PC-3 (cell line): ENCODE measurements around the gene SLC2A13. TPM values are rescaled to one million over a fixed set of nuclear protein-coding genes. Genes with fewer than 3 reads are reported as not detected.

Source experiments
- ATAC-seq: fragments of 200-7000 bp; cut with Tn5 transposase; 2 replicates; pipeline ENCODE4 v1.9.1; 2020; ENCODE audit warnings: mild to moderate bottlenecking, moderate library complexity
- BruUV-seq: library from RNA; stranded (reverse); fragments of 400-500 nt; replicated peaks from 2 replicates; lab custom pipeline; 2021; lab: Mats Ljungman, UMichigan
- CTCF ChIA-PET: fragments of 300-600 bp; sonication (Branson Sonifier 250); formaldehyde crosslinking; loops from one replicate; lab custom pipeline; 2022; ENCODE audit warnings: antibody characterized with exemption; lab: Charles Lee
- POLR2A ChIA-PET: fragments of 300-600 bp; sonication (Branson Sonifier 250); formaldehyde crosslinking; loops from one replicate; lab custom pipeline; 2022; ENCODE audit warnings: antibody characterized with exemption; ENCODE audit not compliant: unreplicated experiment; lab: Charles Lee
- DNase-seq: peaks from one replicate; pipeline ENCODE4 v3.0.0-alpha.2; 2015
- H2AFZ ChIP-seq: fragments of 300-600 bp; sonication (generic); 2 replicates; pipeline ENCODE4 v1.6.0; 2016; ENCODE audit warnings: antibody characterized with exemption, low read length
- H3F3A ChIP-seq: fragments of 300-600 bp; sonication (generic); one replicate; pipeline ENCODE4 v1.6.0; 2017; ENCODE audit warnings: antibody characterized with exemption, low read length, control low read depth, mild to moderate bottlenecking; ENCODE audit not compliant: unreplicated experiment
- H3K27ac ChIP-seq: fragments of 300-600 bp; sonication (generic); 2 replicates; pipeline ENCODE4 v1.5.1; 2016; ENCODE audit warnings: mild to moderate bottlenecking, low read length
- H3K27me3 ChIP-seq: fragments of 300-600 bp; sonication (generic); 2 replicates; pipeline ENCODE4 v1.6.1; 2016; ENCODE audit warnings: low read length, mixed read lengths
- H3K36me3 ChIP-seq: fragments of 300-600 bp; sonication (generic); 2 replicates; pipeline ENCODE4 v1.6.1; 2016; ENCODE audit warnings: low read depth, mixed run types, low read length, mixed read lengths
- H3K4me1 ChIP-seq: fragments of 300-600 bp; sonication (generic); 2 replicates; pipeline ENCODE4 v1.5.1; 2016; ENCODE audit warnings: low read length; ENCODE audit not compliant: insufficient read depth
- H3K4me2 ChIP-seq: fragments of 300-600 bp; sonication (generic); 2 replicates; pipeline ENCODE4 v1.6.0; 2016; ENCODE audit warnings: low read length
- H3K4me3 ChIP-seq: fragments of 300-600 bp; sonication (generic); 2 replicates; pipeline ENCODE4 v1.5.1; 2016; ENCODE audit warnings: mild to moderate bottlenecking, low read length, mixed read lengths
- H3K79me2 ChIP-seq: fragments of 300-600 bp; sonication (generic); 2 replicates; pipeline ENCODE4 v1.6.1; 2017; ENCODE audit warnings: low read length, mixed read lengths
- H3K9ac ChIP-seq: fragments of 300-600 bp; sonication (generic); 2 replicates; pipeline ENCODE4 v1.6.0; 2016; ENCODE audit warnings: mild to moderate bottlenecking, low read length
- H3K9me2 ChIP-seq: fragments of 300-600 bp; sonication (generic); replicated peaks from 2 replicates; pipeline ENCODE4 v1.6.1; 2016; ENCODE audit warnings: mixed run types, low read length, mixed read lengths
- H3K9me3 ChIP-seq: fragments of 300-600 bp; sonication (generic); 2 replicates; pipeline ENCODE4 v1.6.1; 2016; ENCODE audit warnings: low read length, mixed read lengths
- H4K20me1 ChIP-seq: fragments of 300-600 bp; sonication (generic); 2 replicates; pipeline ENCODE4 v1.6.1; 2016; ENCODE audit warnings: low read length, mixed read lengths
- CTCF ChIP-seq: fragments of 300-600 bp; sonication (generic); conservative IDR thresholded peaks from 2 replicates; pipeline ENCODE4 v1.5.1; 2017; ENCODE audit warnings: antibody characterized with exemption, low read depth, mild to moderate bottlenecking, low read length
- EZH2 ChIP-seq: fragments of 300-600 bp; sonication (generic); IDR thresholded peaks from one replicate; pipeline ENCODE4 v1.6.1; 2017; ENCODE audit warnings: antibody characterized with exemption, mild to moderate bottlenecking, low read length; ENCODE audit not compliant: unreplicated experiment
- EZH2phosphoT487 ChIP-seq: fragments of 300-600 bp; sonication (generic); IDR thresholded peaks from 2 replicates; pipeline ENCODE4 v1.6.1; 2018; ENCODE audit warnings: mild to moderate bottlenecking, antibody characterized with exemption, low read length, borderline replicate concordance
- intact Hi-C: fragments of 100-400 bp; cut with micrococcal nuclease; formaldehyde crosslinking; loops from 2 replicates; pipeline ENCODE4 v1.9.0; 2023
- total RNA-seq: library from RNA; depleted of rRNA; stranded (reverse); fragments of >200 nt; gene quantifications from 2 replicates; pipeline ENCODE4 v1.2.3, GENCODE V29; 2014

Gene SLC2A13
- total RNA-seq, 1 experiment from 2014 or later = 3.4 TPM

DNA sequence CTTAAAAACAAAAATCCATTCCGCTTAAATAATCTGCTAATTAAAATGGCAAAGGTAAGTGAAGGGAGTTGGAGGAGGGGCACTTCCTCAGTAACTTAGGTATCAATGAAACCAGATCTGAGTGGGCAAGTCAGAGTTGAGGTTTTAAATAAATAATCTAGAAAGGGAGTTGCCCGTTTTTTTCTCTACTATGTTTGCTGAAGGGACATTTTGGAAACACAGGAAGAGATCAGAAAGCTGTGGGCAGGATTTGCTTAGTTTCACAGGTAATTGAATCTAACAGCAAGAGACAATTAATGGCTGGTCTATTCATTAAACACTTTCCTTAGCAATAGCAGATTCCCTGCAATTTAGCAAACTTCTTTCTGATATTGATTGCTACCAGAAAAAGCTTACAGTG, 300.2 kb downstream of the SLC2A13 start:
- ChIA-PET POLR2A (no interaction called here), CTCF (no interaction called here)
- intact Hi-C loops = no loop called here
- BruUV-seq = no TSS peak
- Histone ChIP-seq H2AFZ (no peak overlapping the region), H3F3A (no peaks in the 10 kb centered on the region), H3K27ac (no peak overlapping the region), H3K27me3 (no peaks in the 10 kb centered on the region), H3K4me3 (no peak overlapping the region), H3K4me2 (no peak overlapping the region), H3K36me3 (no peaks in the 10 kb centered on the region), H3K4me1 (no peaks in the 10 kb centered on the region), H3K9me2 (no peaks in the 10 kb centered on the region), H4K20me1 (no peaks in the 10 kb centered on the region), H3K9ac (no peak overlapping the region), H3K79me2 (no peaks in the 10 kb centered on the region), H3K9me3 (no peaks in the 10 kb centered on the region)
- no peak for TF ChIP-seq EZH2
- TF ChIP-seq CTCF = no peak
- no peak for TF ChIP-seq EZH2phosphoT487
- DNase-seq = no peak
- no peak for ATAC-seq

DNA sequence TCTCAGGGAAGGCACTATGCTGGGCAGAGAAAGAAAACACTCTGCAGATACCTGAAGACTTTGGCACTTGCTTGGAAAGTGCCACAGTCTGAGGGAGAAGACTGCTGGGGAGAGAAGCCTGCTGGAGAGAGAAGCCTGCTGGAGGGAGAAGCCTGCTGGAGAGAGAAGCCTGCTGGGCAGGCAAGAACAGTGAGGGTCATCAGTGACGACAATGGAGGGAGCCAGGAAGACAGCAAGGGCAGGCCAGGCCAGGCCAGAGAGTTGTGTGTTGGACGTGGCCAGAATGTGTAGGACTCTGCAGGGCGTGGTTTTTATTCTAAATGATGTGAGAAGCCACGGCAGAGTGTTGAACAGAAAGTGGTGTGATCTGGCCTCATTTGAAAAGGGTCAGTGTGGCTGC, 301.0 kb downstream of the SLC2A13 start:
- no peaks in the 10 kb centered on the region for H3K27me3 ChIP-seq
- no peaks in the 10 kb centered on the region for H3K36me3 ChIP-seq
- ATAC-seq (no peak), DNase-seq (no peak)
- no peak overlapping the region for H3K27ac ChIP-seq
- no peak overlapping the region for H2AFZ ChIP-seq
- H3K4me2 ChIP-seq = no peak overlapping the region
- H3K9me3 ChIP-seq = no peaks in the 10 kb centered on the region
- no peaks in the 10 kb centered on the region for H4K20me1 ChIP-seq
- TF ChIP-seq EZH2 (no peak), EZH2phosphoT487 (no peak), CTCF (no peak)
- H3K79me2 ChIP-seq = no peaks in the 10 kb centered on the region
- BruUV-seq = no TSS peak
- no peak overlapping the region for H3K9ac ChIP-seq
- H3K9me2 ChIP-seq = no peaks in the 10 kb centered on the region
- H3F3A ChIP-seq = no peaks in the 10 kb centered on the region
- POLR2A ChIA-PET = no interaction called here
- H3K4me1 ChIP-seq = no peaks in the 10 kb centered on the region
- H3K4me3 ChIP-seq = no peak overlapping the region
- CTCF ChIA-PET = no interaction called here
- intact Hi-C loops = no loop called here

GRCh38 chr12:39804479-39804878, 301.4 kb downstream of the SLC2A13 start:
- H3K36me3 ChIP-seq = no peaks in the 10 kb centered on the region
- no peak overlapping the region for H3K4me2 ChIP-seq
- H3K4me3 ChIP-seq = no peak overlapping the region
- no peaks in the 10 kb centered on the region for H4K20me1 ChIP-seq
- H3K9me3 ChIP-seq = no peaks in the 10 kb centered on the region
- ChIA-PET CTCF (no interaction called here), POLR2A (no interaction called here)
- H3K27me3 ChIP-seq = no peaks in the 10 kb centered on the region
- intact Hi-C loops = no loop called here
- no peak for DNase-seq
- H2AFZ ChIP-seq = no peak overlapping the region
- H3K9me2 ChIP-seq = no peaks in the 10 kb centered on the region
- H3K27ac ChIP-seq = no peak overlapping the region
- no peak overlapping the region for H3K9ac ChIP-seq
- BruUV-seq = no TSS peak
- no peak for TF ChIP-seq CTCF
- no peak for TF ChIP-seq EZH2phosphoT487
- no peak for TF ChIP-seq EZH2
- ATAC-seq = no peak
- no peaks in the 10 kb centered on the region for H3K79me2 ChIP-seq
- H3K4me1 ChIP-seq = no peaks in the 10 kb centered on the region
- H3F3A ChIP-seq = no peaks in the 10 kb centered on the region
